Measurements from ENCODE around the gene PREX1.

Gene PREX1

GRCh38 chr20:48649104-48649626, 178.6 kb downstream of the PREX1 start:
- no peak for DNase-seq

GRCh38 chr20:48648482-48649051, 179.2 kb downstream of the PREX1 start:
- DNase-seq, result peak; percentile 81

- no peak for DNase-seq
Observed at GRCh38 chr20:48647858-48648257, 179.9 kb downstream of the PREX1 start.

- DNase-seq, result no peak
Observed at GRCh38 chr20:48645666-48646065, 182.1 kb downstream of the PREX1 start.

- DNase-seq, result no peak
Observed at GRCh38 chr20:48644286-48644828, 183.4 kb downstream of the PREX1 start.

- DNase-seq, result no peak
Observed at GRCh38 chr20:48642105-48642880, 185.5 kb downstream of the PREX1 start.

- DNase-seq, result no peak
Observed at GRCh38 chr20:48640871-48641270, 186.9 kb downstream of the PREX1 start.

- DNase-seq, result no peak
Observed at GRCh38 chr20:48639899-48640298, 187.9 kb downstream of the PREX1 start.

GRCh38 chr20:48638546-48638945, 189.3 kb downstream of the PREX1 start:
- no peak for DNase-seq

- DNase-seq, result no peak
Observed at GRCh38 chr20:48637461-48637860, 190.3 kb downstream of the PREX1 start.

- no peak for DNase-seq
Observed at GRCh38 chr20:48636301-48636700, 191.5 kb downstream of the PREX1 start.

GRCh38 chr20:48635791-48636267, 192.0 kb downstream of the PREX1 start:
- no peak for DNase-seq

GRCh38 chr20:48635361-48635760, 192.4 kb downstream of the PREX1 start:
- DNase-seq, result no peak

GRCh38 chr20:48634641-48635040, 193.2 kb downstream of the PREX1 start:
- DNase-seq, result no peak

- no peak for DNase-seq
Observed at GRCh38 chr20:48633620-48634257, 194.1 kb downstream of the PREX1 start.

GRCh38 chr20:48632825-48633619, 194.8 kb downstream of the PREX1 start:
- no peak for DNase-seq

GRCh38 chr20:48632017-48632824, 195.6 kb downstream of the PREX1 start:
- no peak for DNase-seq

GRCh38 chr20:48631114-48632016, 196.4 kb downstream of the PREX1 start:
- DNase-seq, result no peak

GRCh38 chr20:48630342-48631075, 197.3 kb downstream of the PREX1 start:
- no peak for DNase-seq

- DNase-seq, result no peak
Observed at GRCh38 chr20:48629960-48630315, 197.9 kb downstream of the PREX1 start.

Data from NCI-H510A (cell line).